GM23338 (cell line): Measurements from ENCODE around the gene TNNT3.

ENCODE experiments used
- CREB1 ChIP-seq: fragments of 250-450 bp; sonication (Bioruptor Pico); IDR thresholded peaks from 2 replicates; pipeline ENCODE4 v1.5.0; 2020; ENCODE audit warnings: low read depth, mild to moderate bottlenecking, moderate library complexity
- EZH2 ChIP-seq: fragments of 200-600 bp; sonication (generic); IDR thresholded peaks from one replicate; pipeline ENCODE4 v1.8.0; 2017; ENCODE audit warnings: antibody characterized with exemption, mild to moderate bottlenecking, low read depth; ENCODE audit not compliant: unreplicated experiment
- EZH2phosphoT487 ChIP-seq: fragments of 200-600 bp; sonication (generic); IDR thresholded peaks from one replicate; pipeline ENCODE4 v1.8.1; 2018; ENCODE audit warnings: antibody characterized with exemption; ENCODE audit not compliant: unreplicated experiment
- JUNB ChIP-seq: IDR thresholded peaks from one replicate; pipeline ENCODE4 v1.6.1; 2016; ENCODE audit warnings: antibody characterized with exemption; ENCODE audit not compliant: unreplicated experiment
- POLR2AphosphoS5 ChIP-seq: IDR thresholded peaks from 2 replicates; pipeline ENCODE4 v1.6.1; 2016; ENCODE audit warnings: antibody characterized with exemption, low read depth
- STAT1 ChIP-seq: IDR thresholded peaks from one replicate; pipeline ENCODE4 v1.6.1; 2016; ENCODE audit warnings: antibody characterized with exemption; ENCODE audit not compliant: unreplicated experiment
- ZNF114 ChIP-seq: fragments of 250-450 bp; sonication (Bioruptor Pico); IDR thresholded peaks from 2 replicates; pipeline ENCODE4 v1.5.0; 2020; ENCODE audit warnings: mild to moderate bottlenecking, moderate library complexity
- TF ChIP-seq, protein P1 (sequence below), 2 experiments: fragments of 200-600 bp in 1 of 2; sonication (generic) in 1 of 2; conservative IDR thresholded peaks; 2 replicates each; pipeline versions ENCODE4 v1.5.1 to v1.6.1; 2016 to 2017; ENCODE audit warnings: antibody characterized with exemption in 2 of 2, low read depth in 2 of 2, mild to moderate bottlenecking in 2 of 2, moderate library complexity in 1 of 2
- TF ChIP-seq, protein P2 (sequence below): IDR thresholded peaks from one replicate; pipeline ENCODE4 v1.6.1; 2018; ENCODE audit warnings: antibody characterized with exemption; ENCODE audit not compliant: unreplicated experiment

DNA sequence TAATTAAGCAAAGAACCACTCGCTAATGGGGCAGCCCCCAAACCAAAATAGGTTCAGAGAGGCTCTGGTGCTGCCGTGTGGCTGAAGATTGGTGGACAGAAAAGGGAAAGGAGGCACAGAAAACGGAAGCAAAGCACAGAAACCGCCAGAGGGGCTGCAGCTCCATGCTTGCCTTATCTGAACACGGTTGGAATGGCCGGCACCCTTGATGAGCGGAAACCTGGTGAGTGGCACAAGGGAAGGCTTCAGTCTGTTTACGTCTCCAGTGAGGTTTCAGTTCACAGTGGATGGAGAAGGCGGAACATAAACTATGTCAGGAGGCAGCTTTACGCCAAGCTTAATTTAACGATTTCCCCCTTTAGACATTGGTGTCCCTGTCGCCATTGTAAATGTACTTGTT lies 22.6 kb upstream of the TNNT3 start:
- TF ChIP-seq CREB1 (no peak), POLR2AphosphoS5 (no peak), EZH2phosphoT487 (no peak), EZH2 (no peak), STAT1 (no peak), JUNB (no peak), ZNF114 (CRISPR knock-in tag) (no peak)
- TF ChIP-seq, protein P1, sequence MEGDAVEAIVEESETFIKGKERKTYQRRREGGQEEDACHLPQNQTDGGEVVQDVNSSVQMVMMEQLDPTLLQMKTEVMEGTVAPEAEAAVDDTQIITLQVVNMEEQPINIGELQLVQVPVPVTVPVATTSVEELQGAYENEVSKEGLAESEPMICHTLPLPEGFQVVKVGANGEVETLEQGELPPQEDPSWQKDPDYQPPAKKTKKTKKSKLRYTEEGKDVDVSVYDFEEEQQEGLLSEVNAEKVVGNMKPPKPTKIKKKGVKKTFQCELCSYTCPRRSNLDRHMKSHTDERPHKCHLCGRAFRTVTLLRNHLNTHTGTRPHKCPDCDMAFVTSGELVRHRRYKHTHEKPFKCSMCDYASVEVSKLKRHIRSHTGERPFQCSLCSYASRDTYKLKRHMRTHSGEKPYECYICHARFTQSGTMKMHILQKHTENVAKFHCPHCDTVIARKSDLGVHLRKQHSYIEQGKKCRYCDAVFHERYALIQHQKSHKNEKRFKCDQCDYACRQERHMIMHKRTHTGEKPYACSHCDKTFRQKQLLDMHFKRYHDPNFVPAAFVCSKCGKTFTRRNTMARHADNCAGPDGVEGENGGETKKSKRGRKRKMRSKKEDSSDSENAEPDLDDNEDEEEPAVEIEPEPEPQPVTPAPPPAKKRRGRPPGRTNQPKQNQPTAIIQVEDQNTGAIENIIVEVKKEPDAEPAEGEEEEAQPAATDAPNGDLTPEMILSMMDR (conservative IDR thresholded peaks at IDR 0.05; ENCODE audit: low read depth in 2 of 2), result no peak
- TF ChIP-seq, protein P2, sequence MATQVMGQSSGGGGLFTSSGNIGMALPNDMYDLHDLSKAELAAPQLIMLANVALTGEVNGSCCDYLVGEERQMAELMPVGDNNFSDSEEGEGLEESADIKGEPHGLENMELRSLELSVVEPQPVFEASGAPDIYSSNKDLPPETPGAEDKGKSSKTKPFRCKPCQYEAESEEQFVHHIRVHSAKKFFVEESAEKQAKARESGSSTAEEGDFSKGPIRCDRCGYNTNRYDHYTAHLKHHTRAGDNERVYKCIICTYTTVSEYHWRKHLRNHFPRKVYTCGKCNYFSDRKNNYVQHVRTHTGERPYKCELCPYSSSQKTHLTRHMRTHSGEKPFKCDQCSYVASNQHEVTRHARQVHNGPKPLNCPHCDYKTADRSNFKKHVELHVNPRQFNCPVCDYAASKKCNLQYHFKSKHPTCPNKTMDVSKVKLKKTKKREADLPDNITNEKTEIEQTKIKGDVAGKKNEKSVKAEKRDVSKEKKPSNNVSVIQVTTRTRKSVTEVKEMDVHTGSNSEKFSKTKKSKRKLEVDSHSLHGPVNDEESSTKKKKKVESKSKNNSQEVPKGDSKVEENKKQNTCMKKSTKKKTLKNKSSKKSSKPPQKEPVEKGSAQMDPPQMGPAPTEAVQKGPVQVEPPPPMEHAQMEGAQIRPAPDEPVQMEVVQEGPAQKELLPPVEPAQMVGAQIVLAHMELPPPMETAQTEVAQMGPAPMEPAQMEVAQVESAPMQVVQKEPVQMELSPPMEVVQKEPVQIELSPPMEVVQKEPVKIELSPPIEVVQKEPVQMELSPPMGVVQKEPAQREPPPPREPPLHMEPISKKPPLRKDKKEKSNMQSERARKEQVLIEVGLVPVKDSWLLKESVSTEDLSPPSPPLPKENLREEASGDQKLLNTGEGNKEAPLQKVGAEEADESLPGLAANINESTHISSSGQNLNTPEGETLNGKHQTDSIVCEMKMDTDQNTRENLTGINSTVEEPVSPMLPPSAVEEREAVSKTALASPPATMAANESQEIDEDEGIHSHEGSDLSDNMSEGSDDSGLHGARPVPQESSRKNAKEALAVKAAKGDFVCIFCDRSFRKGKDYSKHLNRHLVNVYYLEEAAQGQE, result no peak
